Nasal cavity respiratory epithelium epithelial cell of viscerocranial mucosa (primary cell): Measurements from ENCODE around the gene DPPA3. TPM values are rescaled to one million over a fixed set of nuclear protein-coding genes. Genes with fewer than 3 reads are reported as not detected.

Source experiments
- total RNA-seq: library from RNA; depleted of rRNA; stranded (reverse); fragments of >200 nt; gene quantifications from 2 replicates; pipeline ENCODE4 v1.2.3, GENCODE V29; 2014

Gene DPPA3
- total RNA-seq: not detected in 2 replicates

DNA sequence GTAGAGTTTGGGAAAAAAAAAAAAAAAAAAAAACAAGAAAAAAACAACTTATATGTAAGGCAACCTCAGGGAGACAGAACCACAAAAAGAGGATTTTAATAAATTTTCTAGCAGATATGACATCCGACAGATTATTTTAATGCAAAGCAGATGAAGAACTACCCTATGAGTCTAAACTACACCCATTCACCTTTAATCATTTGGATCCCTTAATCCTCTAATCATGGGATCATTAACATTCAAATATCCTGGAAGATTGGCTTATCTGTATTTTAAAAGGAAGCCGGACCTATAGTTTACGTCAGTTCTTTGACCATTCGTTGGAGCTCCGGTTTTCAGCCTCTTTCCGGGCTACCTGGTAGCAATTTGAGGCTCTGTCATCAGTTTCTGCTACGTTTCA, at the start of gene DPPA3:
TSS of gene DPPA3 (plus strand) at position 301 of the 400 bp plus-strand sequence. CDS start 138 bp downstream, outside the sequence.

DNA sequence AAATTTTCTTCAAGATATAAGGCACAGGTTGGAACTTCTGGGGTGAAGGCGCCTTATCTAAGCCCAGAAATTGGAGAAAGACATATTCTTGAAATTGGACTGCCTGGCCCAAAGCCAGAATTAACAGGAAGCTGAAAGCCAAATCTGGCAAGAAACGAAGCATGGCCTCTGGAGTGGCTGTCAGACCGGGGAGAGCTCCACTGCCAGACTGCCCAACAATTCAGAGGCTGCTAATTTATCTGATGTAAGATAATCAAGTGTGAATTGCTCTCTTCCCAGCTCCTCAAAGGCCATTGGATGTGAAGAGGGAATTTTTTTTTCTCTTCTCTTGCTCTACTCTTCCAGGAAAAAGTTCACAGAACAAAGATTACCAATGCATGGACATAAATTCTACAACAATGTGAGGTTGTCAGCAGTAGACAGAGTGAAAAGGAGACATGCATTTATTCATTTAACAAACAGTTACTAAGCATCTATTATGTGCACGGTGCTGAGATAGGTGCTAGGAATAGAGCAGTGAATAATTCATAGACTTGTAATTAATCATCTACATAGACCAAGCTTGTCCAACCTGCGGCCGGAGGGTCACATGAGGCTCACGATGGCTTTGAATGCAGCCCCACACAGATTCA, 15.6 kb upstream of the DPPA3 start, which contains the start of gene GDF3:
TSS of gene GDF3 (minus strand) at position 210 of the 632 bp plus-strand sequence. CDS start at position 163, 47 bp downstream.

GRCh38 chr12:7747246-7747645, 36.0 kb downstream of the DPPA3 start, which contains the start of gene CLEC4C:
CLEC4C (minus strand) TSS chr12:7747375; CDS start chr12:7747348, 27 bp downstream.

Other genes with a start within 250 kb of the DPPA3 start
- gene CD163, start 207.7 kb upstream of the DPPA3 start, total RNA-seq: not detected in 2 replicates
- gene APOBEC1, start 45.5 kb upstream of the DPPA3 start, total RNA-seq: not detected in 2 replicates
- gene GDF3, start 15.7 kb upstream of the DPPA3 start, total RNA-seq: not detected in 2 replicates
- not detected in 2 replicates for gene CLEC4C, start 35.9 kb downstream of the DPPA3 start, total RNA-seq
- gene NANOGNB, start 53.8 kb downstream of the DPPA3 start, total RNA-seq: not detected in 2 replicates
- under 0.01 TPM in 1 of 2 replicates, not detected in the other for gene NANOG, start 78.0 kb downstream of the DPPA3 start, total RNA-seq
- under 0.01 TPM in 1 of 2 replicates, not detected in the other for gene SLC2A14, start 161.5 kb downstream of the DPPA3 start, total RNA-seq
- gene SLC2A3, start 224.8 kb downstream of the DPPA3 start, total RNA-seq: 4.7 and 15.0 TPM in 2 replicates